GM21515 (cell line): ENCODE data around the gene NRXN3.

Experiments used
- ATAC-seq: cut with Tn5 transposase; IDR thresholded peaks from one replicate; pipeline ENCODE4 v1.9.1; 2021; ENCODE audit not compliant: unreplicated experiment

Gene NRXN3

GRCh38 chr14:78316786-78317185 is 146.6 kb downstream of the NRXN3 start:
- ATAC-seq: no peak

GRCh38 chr14:78319406-78319805 is 149.2 kb downstream of the NRXN3 start:
- ATAC-seq: no peak

DNA sequence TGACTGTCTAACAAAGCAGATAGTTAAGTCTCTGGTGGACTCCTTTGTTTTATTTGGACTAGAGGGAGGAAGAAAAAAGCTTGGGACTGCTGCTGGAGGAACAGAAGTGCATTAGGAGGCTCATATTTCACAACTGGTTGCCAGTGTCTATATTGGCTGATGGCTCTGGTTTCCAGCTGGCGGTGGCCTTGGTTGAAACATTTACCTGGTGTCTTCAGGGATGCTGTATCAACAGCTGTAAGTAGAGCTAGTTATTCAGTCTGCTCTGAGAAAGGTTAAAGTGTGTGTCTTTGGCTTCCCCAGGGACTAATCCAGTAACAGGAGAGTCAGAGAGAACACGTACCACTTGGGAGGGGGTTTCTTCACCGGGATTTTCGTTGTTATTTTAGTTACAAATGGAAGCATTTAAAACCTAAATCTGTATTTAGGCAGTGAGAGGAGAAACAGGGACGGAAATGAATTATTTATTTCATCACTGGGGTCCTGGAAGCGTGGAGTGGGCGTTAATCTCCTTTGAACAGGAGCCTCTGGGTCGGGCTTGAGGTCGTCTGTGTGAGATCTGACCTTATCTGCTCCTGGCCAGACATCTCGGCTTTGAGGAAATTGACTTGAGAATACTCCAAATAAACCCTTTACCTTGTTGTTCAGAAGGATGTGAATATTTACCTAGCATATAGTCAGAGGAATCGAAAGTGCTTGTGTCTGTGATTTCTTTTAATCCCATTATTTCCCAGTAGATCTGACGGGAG is 149.9 kb downstream of the NRXN3 start:
- no peak for ATAC-seq

GRCh38 chr14:78324353-78324752 is 154.2 kb downstream of the NRXN3 start:
- no peak for ATAC-seq

GRCh38 chr14:78325911-78326310 is 155.7 kb downstream of the NRXN3 start:
- ATAC-seq: no peak

- ATAC-seq: no peak
These were observed 157.5 kb downstream of the NRXN3 start for GRCh38 chr14:78327426-78328221.

DNA sequence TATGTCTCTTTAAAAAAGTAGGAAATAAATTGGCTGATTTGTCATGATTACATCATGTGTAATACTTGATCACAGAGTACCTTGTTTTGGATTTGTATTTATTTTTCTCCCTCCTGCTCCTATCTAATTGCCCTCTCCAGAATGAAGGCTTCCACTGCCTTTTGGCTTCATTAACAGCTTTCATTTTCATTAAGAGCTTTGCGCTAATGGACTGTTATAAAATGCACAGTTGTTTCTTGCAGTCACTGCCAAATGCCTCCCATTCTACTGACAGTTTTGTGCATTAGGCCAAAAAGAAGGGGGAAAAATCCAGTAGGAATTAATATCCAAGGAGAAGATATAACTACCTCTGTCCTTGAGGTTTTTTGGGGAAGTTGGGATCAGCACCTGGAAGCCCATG is 159.2 kb downstream of the NRXN3 start:
- ATAC-seq: no peak

DNA sequence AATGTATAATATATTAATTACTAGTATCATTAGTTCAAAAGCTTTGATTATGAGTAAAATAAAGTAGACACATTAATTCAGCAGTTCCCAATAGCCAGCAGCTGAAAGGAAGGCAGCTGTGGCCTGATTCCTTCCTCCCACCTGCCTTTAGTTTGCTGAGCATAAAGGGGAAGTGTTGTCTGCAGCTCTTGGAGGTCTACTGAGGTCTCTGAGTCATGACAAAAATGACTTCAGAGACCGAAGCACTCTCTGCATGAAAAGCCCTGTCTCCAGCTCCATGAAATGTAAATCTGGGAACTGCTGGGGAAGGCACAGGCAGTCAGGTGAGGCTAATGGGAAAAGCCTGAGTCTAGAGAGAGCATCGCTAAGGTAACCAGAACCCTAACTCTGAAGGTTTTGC is 165.4 kb downstream of the NRXN3 start:
- ATAC-seq: no peak

DNA sequence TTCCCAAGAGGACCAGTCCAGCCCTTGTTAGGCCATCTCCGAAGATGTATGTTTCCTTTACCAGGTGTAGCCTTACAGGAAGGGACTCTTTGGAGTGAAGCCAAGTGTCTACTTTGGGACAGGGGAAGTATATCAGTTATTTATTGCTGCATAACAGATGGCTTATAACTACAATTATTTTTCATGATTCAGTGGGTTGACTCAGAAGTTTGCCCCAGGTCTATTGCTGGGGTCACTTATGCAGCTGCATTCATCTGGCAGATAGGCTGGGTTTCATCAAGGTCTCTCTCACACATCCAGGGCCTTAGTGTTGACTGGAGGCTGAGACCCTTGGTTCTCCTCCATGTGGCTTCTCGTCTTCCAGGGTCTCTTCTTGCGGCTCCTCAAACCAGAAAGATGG is 170.1 kb downstream of the NRXN3 start:
- no peak for ATAC-seq

DNA sequence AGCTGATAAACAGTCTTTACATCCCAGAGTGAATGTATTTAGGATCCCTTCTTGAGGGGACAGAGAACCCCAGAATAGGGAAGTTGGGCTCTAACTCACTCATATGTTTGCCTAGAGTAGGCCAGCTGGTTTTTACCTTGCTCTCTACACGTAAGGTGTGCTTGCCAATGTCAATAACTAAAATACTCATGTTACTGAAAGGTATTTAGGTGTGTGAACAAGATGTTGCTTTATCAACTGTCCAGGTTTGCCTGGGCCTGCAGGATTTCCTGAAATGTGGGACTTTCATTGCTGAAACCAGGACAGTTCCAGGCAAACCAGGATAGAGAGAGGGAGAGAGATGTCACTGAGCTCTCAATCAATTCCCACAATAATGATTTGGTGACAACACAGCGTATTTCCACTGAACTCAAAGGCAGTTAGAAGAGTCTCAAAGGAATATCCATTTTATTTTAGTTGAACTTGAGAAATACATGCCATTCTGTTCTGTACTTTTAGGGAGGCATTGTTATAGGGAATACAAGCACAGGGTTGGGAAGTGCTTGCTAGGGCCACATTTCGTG is 171.7 kb downstream of the NRXN3 start:
- ATAC-seq: no peak

- no peak for ATAC-seq
These were observed 172.7 kb downstream of the NRXN3 start for GRCh38 chr14:78342879-78343278.

DNA sequence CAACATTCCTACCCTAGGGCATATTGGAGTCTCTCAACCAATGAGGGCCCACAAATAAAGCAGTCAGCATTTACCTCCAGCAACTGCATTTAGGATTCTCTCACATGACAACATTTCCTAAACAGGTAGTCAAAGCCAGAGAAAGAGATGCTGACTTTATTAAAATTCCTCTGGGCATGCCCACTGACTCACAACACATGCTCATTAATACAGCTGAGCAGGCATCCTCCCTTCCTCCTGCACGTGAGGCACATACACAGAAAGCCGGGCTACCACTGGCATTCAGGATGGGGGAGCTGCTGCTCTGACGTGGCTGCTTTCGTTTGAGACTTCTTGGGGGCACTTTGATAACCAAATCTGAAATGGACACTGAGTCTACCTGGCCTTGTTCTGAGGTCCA is 174.1 kb downstream of the NRXN3 start:
- no peak for ATAC-seq

GRCh38 chr14:78345131-78345744 is 175.1 kb downstream of the NRXN3 start:
- no peak for ATAC-seq

DNA sequence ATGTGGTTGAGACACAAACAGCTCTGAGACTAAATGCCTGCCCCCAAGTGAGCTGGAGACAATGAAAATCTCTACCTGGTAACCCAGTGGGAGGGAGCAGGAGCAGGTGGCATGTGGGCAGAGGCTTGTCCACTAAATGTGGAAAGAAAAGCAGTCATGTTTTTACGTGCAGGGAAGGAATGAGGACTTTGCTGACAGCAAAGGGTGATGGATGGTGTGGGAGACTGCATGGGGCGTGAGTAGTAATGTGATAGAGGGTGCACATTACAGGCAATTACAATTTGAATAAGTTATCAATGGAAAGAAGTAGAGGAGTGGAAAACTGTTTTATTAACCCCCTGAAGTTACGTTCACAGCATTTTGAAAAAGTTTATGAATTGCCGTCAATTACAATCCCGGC is 176.6 kb downstream of the NRXN3 start:
- ATAC-seq: no peak

DNA sequence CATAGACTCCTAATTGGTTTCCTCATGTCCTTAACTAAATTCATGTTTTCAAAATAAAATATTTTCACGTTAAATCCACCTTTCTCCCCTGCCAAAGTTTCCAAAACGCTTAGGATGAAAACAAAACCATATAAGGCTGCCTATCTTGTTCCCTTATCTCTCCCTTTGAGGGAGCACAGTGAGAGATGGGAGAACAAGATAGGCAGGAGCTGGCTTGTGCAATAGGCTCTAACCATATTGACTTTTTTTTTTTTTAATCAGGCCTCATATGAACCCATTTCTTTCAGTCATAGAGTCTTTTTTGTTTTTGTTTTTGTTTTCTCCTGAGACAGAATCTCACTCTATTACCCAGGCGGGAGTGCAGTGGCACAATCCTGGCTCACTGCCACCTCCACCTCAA is 184.9 kb downstream of the NRXN3 start:
- ATAC-seq: no peak

GRCh38 chr14:78356391-78356790 is 186.2 kb downstream of the NRXN3 start:
- no peak for ATAC-seq

- ATAC-seq: no peak
These were observed 188.4 kb downstream of the NRXN3 start for GRCh38 chr14:78358591-78358990.

GRCh38 chr14:78359581-78359980 is 189.4 kb downstream of the NRXN3 start:
- no peak for ATAC-seq

- ATAC-seq: no peak
These were observed 192.8 kb downstream of the NRXN3 start for GRCh38 chr14:78363008-78363407.

DNA sequence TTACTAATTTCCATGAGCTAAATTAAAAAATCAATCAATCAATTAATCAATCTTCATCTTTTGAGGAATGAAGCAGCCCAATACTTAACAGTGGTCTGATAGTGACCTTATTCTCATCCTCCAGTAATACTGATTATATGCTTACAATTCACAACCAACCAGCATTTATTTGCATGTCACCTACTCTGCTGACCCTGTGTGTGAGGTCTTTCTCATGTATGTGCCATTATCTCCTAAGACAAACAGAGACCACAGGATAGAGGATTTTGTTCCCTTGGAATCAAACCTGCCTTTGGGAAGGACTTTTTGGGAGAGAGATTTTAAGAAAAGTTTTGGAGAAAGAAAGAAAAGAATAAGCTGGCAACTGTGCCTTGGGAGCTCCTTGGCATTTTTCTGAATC is 197.2 kb downstream of the NRXN3 start:
- no peak for ATAC-seq

- no peak for ATAC-seq
These were observed 212.9 kb downstream of the NRXN3 start for GRCh38 chr14:78383060-78383459.

DNA sequence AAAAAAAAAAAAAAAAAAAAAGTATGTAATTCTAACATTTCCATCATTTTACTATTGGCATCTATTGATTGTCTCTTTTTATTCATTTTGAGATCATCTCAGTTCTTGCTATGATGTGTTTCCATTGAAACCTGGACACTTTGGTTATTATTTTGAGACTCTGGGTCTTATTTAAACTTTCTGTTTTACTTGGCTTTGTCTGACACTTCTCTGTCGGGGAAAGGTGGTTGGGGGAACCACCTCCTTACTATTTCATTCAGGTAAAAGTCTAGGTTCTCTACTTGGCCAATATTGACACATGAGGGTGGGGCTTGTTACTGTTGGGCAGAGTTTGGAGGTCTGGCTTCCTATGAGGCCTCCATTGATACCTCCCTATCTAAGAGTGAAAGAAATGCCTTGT is 228.0 kb downstream of the NRXN3 start:
- ATAC-seq: no peak
